Right atrium auricular region (tissue), 2 donors: ENCODE measurements around the gene LSG1. TPM values are rescaled to one million over a fixed set of nuclear protein-coding genes. Genes with fewer than 3 reads are reported as not detected.

Experiments
- DNase-seq: peaks from one replicate; pipeline ENCODE4 v3.0.0-alpha.2; 2019; ENCODE audit warnings: low spot score
- H3K27ac ChIP-seq, 2 donors: fragments of 200-600 bp; sonication (generic); 1 replicate in 1 of 2; 2 replicates in 1 of 2; pipeline ENCODE4 v1.5.1; 2016 to 2019
- H3K27me3 ChIP-seq, 2 donors: fragments of 200-600 bp; sonication (generic); one replicate each; pipeline versions ENCODE4 v1.5.1 to v1.6.0; 2017 to 2019
- H3K36me3 ChIP-seq: fragments of 200-600 bp; sonication (generic); one replicate; pipeline ENCODE4 v1.5.1; 2016
- H3K4me1 ChIP-seq, 2 donors: fragments of 200-600 bp; sonication (generic); one replicate each; pipeline versions ENCODE4 v1.5.1 to v1.6.0; 2017 to 2019
- H3K4me3 ChIP-seq, 2 donors: fragments of 200-600 bp; sonication (generic); 1 replicate in 1 of 2; 2 replicates in 1 of 2; pipeline ENCODE4 v1.5.1; 2017 to 2019; ENCODE audit warnings: mild to moderate bottlenecking in 1 of 2, moderate library complexity in 1 of 2
- H3K9me3 ChIP-seq, 2 donors: fragments of 200-600 bp; sonication (generic); one replicate each; pipeline ENCODE4 v1.5.1; 2019
- CTCF ChIP-seq, 2 donors: fragments of 200-600 bp; sonication (generic); IDR thresholded peaks; one replicate each; pipeline ENCODE4 v1.5.1; 2019; ENCODE audit warnings: antibody characterized with exemption in 2 of 2
- total RNA-seq, 2 donors: library from RNA; depleted of rRNA; stranded (reverse); fragments of >200 nt; gene quantifications; one replicate each; pipeline ENCODE4 v1.1.0, GENCODE V29; 2016

Gene LSG1
- total RNA-seq, 2 donors from 2014 or later: 15.1 to 20.5 TPM

DNA sequence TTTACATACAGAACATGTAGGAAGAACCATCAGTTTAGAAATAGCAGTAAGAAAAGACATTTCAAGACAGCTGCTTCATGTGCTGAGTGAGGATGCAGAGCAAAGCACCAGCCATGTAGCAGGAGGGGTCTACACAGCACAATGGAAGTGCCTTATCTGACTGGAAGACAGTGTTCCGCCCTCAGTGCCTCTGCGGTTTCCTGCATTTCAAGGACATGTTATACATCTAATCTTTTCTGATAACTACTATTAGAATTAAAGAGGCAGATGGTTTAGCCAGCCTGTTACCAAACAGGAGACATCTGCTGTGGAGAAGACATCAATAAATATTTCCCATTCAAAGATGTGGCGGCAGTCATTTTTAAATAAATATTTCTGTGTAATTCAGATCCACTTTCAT is 10.6 kb downstream of the LSG1 start:
- no peak for TF ChIP-seq CTCF (IDR thresholded peaks at IDR 0.05)
- no peaks in the 10 kb centered on the region for H3K4me1 ChIP-seq
- no peaks in the 10 kb centered on the region for H3K9me3 ChIP-seq
- no peak for DNase-seq
- no peak overlapping the region for H3K27ac ChIP-seq
- H3K36me3 ChIP-seq: peaks cover 64% of the 10 kb centered on the region
- no peak overlapping the region for H3K4me3 ChIP-seq
- no peaks in the 10 kb centered on the region for H3K27me3 ChIP-seq

DNA sequence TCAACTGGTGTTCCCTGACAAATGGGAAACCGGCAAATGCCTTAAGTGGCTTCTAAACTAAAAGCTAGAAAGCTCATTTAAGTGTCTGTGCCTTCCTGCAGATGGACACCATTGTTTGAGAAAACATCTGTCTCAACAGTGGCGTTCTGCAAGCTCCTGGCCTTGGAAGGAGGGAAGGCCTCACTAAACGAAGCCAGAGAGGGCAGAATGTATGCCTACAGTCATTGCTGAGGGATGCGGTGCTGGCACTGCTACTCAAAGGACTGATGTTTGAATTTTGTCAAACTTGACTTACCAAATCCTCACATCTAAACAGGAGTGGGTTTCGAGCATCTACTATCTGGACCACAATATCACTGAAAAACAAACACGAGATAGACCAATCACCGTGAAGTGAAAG is 12.2 kb downstream of the LSG1 start:
- no peaks in the 10 kb centered on the region for H3K27me3 ChIP-seq
- no peaks in the 10 kb centered on the region for H3K4me1 ChIP-seq
- peaks cover 48% of the 10 kb centered on the region for H3K36me3 ChIP-seq
- no peak overlapping the region for H3K27ac ChIP-seq
- no peak overlapping the region for H3K4me3 ChIP-seq
- no peak for TF ChIP-seq CTCF (IDR thresholded peaks at IDR 0.05)
- no peaks in the 10 kb centered on the region for H3K9me3 ChIP-seq
- no peak for DNase-seq

DNA sequence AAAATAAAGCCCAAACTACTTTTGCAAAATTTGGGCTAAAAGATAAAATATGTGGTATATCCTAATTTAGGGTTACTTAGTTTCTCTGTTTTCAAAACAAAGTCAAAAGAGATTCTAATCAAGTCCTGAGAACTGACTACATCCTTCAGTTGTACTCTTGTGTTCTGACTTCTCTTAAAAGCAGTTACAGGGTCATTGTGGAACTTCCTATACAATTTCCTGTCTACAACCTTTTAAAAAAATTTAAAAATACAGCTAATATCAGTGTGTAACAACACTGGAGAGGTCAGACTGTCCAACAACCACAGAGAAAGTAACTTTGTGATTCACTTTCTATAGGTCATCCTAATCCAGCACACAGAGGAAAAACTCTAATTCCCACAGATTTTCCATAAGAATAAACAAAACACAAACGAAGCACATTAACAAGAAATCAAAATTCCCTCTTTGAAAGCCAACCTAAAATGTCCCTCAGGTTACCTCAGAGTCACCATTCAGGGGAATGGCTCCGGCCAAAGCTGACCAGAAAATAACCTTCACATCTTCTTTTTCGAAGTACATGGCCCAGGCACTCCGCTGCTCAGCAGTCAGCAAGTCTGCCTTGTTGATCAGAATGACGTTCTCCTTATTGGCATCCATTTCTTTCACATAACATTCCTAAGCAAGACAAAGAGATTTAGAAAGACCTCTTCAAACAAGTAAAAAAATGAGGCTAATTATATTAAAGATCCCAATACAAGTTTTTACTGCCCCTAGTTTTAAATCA is 13.3 kb downstream of the LSG1 start:
- Histone ChIP-seq H3K36me3 (peaks cover 42% of the 10 kb centered on the region), H3K9me3 (no peaks in the 10 kb centered on the region), H3K27me3 (no peaks in the 10 kb centered on the region), H3K4me3 (no peak overlapping the region), H3K4me1 (no peaks in the 10 kb centered on the region), H3K27ac (no peak overlapping the region)
- no peak for TF ChIP-seq CTCF (IDR thresholded peaks at IDR 0.05)
- DNase-seq: no peak

DNA sequence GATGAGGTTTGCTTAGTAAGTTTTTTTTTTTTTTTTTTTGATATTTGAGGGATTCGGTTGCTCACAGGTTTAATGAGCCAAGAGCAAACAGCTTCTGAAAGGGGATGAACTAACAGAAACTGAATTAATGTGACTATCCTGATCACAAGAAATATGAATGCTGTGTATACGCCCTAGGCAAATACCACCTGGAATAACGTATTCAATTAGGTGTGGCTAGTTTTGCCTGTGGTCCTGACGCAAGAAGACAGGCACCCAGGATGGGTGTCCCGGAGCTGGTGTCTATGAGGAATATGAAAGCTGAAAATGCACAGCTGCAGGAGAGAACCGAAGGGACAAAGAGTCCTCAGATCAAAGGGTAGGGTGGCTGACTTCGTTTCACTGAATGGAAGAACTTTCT is 14.6 kb downstream of the LSG1 start:
- DNase-seq: no peak
- no peaks in the 10 kb centered on the region for H3K9me3 ChIP-seq
- no peak overlapping the region for H3K27ac ChIP-seq

DNA sequence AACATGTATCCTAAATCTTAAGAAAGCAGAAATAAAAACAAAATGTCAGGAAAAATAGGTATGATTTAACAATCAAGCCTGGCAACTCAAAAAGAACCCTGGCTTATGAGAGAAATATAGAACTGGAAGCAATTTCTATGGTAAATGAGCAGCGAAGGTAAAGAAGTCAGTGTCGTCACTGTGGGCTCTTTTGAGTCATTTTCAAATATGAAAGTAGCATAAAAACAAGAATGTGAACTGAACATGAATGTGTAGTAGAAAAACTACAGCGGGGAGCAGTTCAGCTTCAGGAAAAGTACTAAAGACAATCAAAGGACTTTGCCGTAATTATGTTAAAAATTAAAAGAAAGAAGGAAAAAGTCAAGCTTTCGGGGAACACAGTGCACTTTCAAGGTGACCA is 17.5 kb downstream of the LSG1 start:
- H3K9me3 ChIP-seq: no peaks in the 10 kb centered on the region
- H3K4me1 ChIP-seq: no peaks in the 10 kb centered on the region
- no peak overlapping the region for H3K27ac ChIP-seq
- TF ChIP-seq CTCF (IDR thresholded peaks at IDR 0.05): no peak
- H3K36me3 ChIP-seq: peaks cover 62% of the 10 kb centered on the region
- no peaks in the 10 kb centered on the region for H3K27me3 ChIP-seq
- no peak for DNase-seq
- no peak overlapping the region for H3K4me3 ChIP-seq

More for the DNA sequence above, 14.6 kb downstream of the LSG1 start:
- H3K36me3 ChIP-seq: peaks cover 49% of the 10 kb centered on the region
- TF ChIP-seq CTCF (IDR thresholded peaks at IDR 0.05): no peak
- no peak overlapping the region for H3K4me3 ChIP-seq
- no peaks in the 10 kb centered on the region for H3K27me3 ChIP-seq
- H3K4me1 ChIP-seq: no peaks in the 10 kb centered on the region

DNA sequence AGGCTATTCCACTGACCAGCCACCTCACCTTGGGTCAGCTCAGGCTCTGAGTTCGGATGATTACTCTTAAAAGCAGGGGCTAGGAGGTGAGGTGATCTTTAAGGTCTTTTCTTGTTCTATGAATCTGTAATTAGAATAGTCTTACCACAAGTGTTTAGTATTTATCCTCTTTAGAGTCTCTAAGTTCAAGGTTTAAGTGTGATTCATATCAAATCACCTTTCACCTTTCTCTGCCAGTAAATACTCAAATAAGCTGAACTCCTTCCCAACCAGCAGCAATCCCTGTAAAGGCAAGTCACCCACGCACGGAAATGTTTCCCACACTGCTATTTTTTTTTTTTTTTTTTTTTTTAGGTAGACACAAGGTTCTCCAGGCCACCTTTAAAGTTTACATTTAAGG is 24.2 kb downstream of the LSG1 start:
- Histone ChIP-seq H3K4me3 (no peak overlapping the region), H3K27ac (no peak overlapping the region), H3K9me3 (no peaks in the 10 kb centered on the region), H3K27me3 (no peaks in the 10 kb centered on the region), H3K36me3 (peaks cover 74% of the 10 kb centered on the region), H3K4me1 (no peaks in the 10 kb centered on the region)
- TF ChIP-seq CTCF (IDR thresholded peaks at IDR 0.05): no peak
- no peak for DNase-seq
